Right lung (tissue), 5 donors: Measurements from ENCODE around the gene ZNF771. TPM values are rescaled to one million over a fixed set of nuclear protein-coding genes. Genes with fewer than 3 reads are reported as not detected.

ENCODE experiments used
- DNase-seq, 2 donors: peaks; one replicate each; pipeline ENCODE4 v3.0.0-alpha.2; 2013
- polyA plus RNA-seq, 5 donors: library from polyadenylated mRNA; unstranded; fragments of 120-200 nt; gene quantifications; one replicate each; pipeline versions ENCODE4 v1.2.1 to v1.2.3, GENCODE V29; 2013; ENCODE audit warnings: inconsistent platforms in 1 of 5, low replicate concordance in 1 of 5; ENCODE audit not compliant: insufficient read length in 5 of 5, insufficient read depth in 1 of 5

ZNF771 gene
- polyA plus RNA-seq, 5 donors: 4.2 to 9.7 (median 4.9) TPM

- no peak for DNase-seq
Observed at GRCh38 chr16:30397776-30398660, 9.4 kb upstream of the ZNF771 start.

- DNase-seq: no peak
Observed at GRCh38 chr16:30398661-30399434, 8.6 kb upstream of the ZNF771 start.

GRCh38 chr16:30399435-30400186 is 7.8 kb upstream of the ZNF771 start:
- no peak for DNase-seq

GRCh38 chr16:30401768-30402425 is 5.5 kb upstream of the ZNF771 start:
- DNase-seq: no peak

- no peak for DNase-seq
Observed at GRCh38 chr16:30406795-30407101, 658 bp upstream of the ZNF771 start.

GRCh38 chr16:30407804-30408534 is 563 bp downstream of the ZNF771 start:
- peak in 1 of 2 donors; percentile 57 for DNase-seq

- peak; percentile 76 to 86 for DNase-seq
Observed at GRCh38 chr16:30409125-30410060, 2.0 kb downstream of the ZNF771 start.

GRCh38 chr16:30413112-30413806 is 5.9 kb downstream of the ZNF771 start:
- DNase-seq: no peak

- no peak for DNase-seq
Observed at GRCh38 chr16:30414159-30414558, 6.8 kb downstream of the ZNF771 start.

- no peak for DNase-seq
Observed at GRCh38 chr16:30416047-30416603, 8.7 kb downstream of the ZNF771 start.

- DNase-seq: no peak
Observed at GRCh38 chr16:30416624-30417528, 9.5 kb downstream of the ZNF771 start.

GRCh38 chr16:30417529-30418349 is 10.3 kb downstream of the ZNF771 start:
- peak; percentile 90 to 92 for DNase-seq

- no peak for DNase-seq
Observed at GRCh38 chr16:30418350-30419181, 11.2 kb downstream of the ZNF771 start.

GRCh38 chr16:30421010-30421409 is 13.6 kb downstream of the ZNF771 start:
- no peak for DNase-seq

- DNase-seq: no peak
Observed at GRCh38 chr16:30428055-30428454, 20.6 kb downstream of the ZNF771 start.

GRCh38 chr16:30429418-30429677 is 21.9 kb downstream of the ZNF771 start:
- DNase-seq: no peak
